GM23338 (cell line): ENCODE measurements around the gene PIF1. TPM values are rescaled to one million over a fixed set of nuclear protein-coding genes. Genes with fewer than 3 reads are reported as not detected.
A peak's percentile ranks its signal among the peaks of the same experiment; 100 is the strongest.

Experiments used
- ATAC-seq: fragments of 200-7000 bp; cut with Tn5 transposase; 3 replicates; pipeline ENCODE4 v1.9.1; 2020
- DNase-seq: peaks from one replicate; pipeline ENCODE4 v3.0.0-alpha.2; 2015; ENCODE audit warnings: low spot score
- H2AFZ ChIP-seq: fragments of 200-600 bp; sonication (generic); 2 replicates; pipeline ENCODE4 v1.8.0; 2016; ENCODE audit warnings: antibody characterized with exemption, mild to moderate bottlenecking, moderate library complexity
- H3F3A ChIP-seq: fragments of 200-600 bp; sonication (generic); replicated peaks from 2 replicates; pipeline ENCODE4 v1.8.0; 2017; ENCODE audit warnings: antibody characterized with exemption, mixed run types, low read depth
- H3K27ac ChIP-seq: fragments of 200-600 bp; sonication (generic); 2 replicates; pipeline ENCODE4 v1.6.1; 2016; ENCODE audit warnings: low read depth
- H3K27me3 ChIP-seq: fragments of 200-600 bp; sonication (generic); 2 replicates; pipeline ENCODE4 v1.8.0; 2016; ENCODE audit warnings: mild to moderate bottlenecking, mixed run types, moderate library complexity; ENCODE audit not compliant: insufficient read depth
- H3K36me3 ChIP-seq: fragments of 200-600 bp; sonication (generic); 2 replicates; pipeline ENCODE4 v1.8.0; 2016; ENCODE audit warnings: mild to moderate bottlenecking; ENCODE audit not compliant: insufficient read depth
- H3K4me1 ChIP-seq: fragments of 200-600 bp; sonication (generic); 2 replicates; pipeline ENCODE4 v1.8.0; 2016; ENCODE audit warnings: mild to moderate bottlenecking, moderate library complexity; ENCODE audit not compliant: insufficient read depth
- H3K4me2 ChIP-seq: fragments of 200-600 bp; sonication (generic); 2 replicates; pipeline ENCODE4 v1.7.1; 2017; ENCODE audit warnings: mixed run types
- H3K4me3 ChIP-seq: fragments of 200-600 bp; sonication (generic); 2 replicates; pipeline ENCODE4 v1.6.1; 2016; ENCODE audit warnings: mixed run types
- H3K79me2 ChIP-seq: fragments of 200-600 bp; sonication (generic); replicated peaks from 2 replicates; pipeline ENCODE4 v1.8.0; 2017; ENCODE audit warnings: mild to moderate bottlenecking; ENCODE audit not compliant: insufficient read depth
- H3K9me2 ChIP-seq: fragments of 200-600 bp; sonication (generic); 2 replicates; pipeline ENCODE4 v1.8.0; 2017; ENCODE audit not compliant: insufficient read depth
- H4K20me1 ChIP-seq: fragments of 200-600 bp; sonication (generic); replicated peaks from 2 replicates; pipeline ENCODE4 v1.8.0; 2017; ENCODE audit warnings: mild to moderate bottlenecking; ENCODE audit not compliant: insufficient read depth
- H3K27ac Mint-ChIP-seq: 2 replicates; pipeline ENCODE4 v1.8.0; 2020; ENCODE audit warnings: inconsistent platforms, mild to moderate bottlenecking, moderate library complexity, mixed read lengths
- H3K27me3 Mint-ChIP-seq: 3 replicates; pipeline ENCODE4 v1.8.0; 2022; ENCODE audit warnings: low read depth, mild to moderate bottlenecking, moderate library complexity, mixed read lengths, inconsistent platforms; ENCODE audit not compliant: insufficient read depth, poor library complexity
- H3K36me3 Mint-ChIP-seq: 3 replicates; pipeline ENCODE4 v1.8.0; 2021; ENCODE audit warnings: low read depth, mild to moderate bottlenecking, inconsistent platforms, moderate library complexity, mixed read lengths
- H3K4me1 Mint-ChIP-seq: 3 replicates; pipeline ENCODE4 v1.8.0; 2020; ENCODE audit warnings: mild to moderate bottlenecking, inconsistent platforms, mixed read lengths
- H3K4me3 Mint-ChIP-seq: 3 replicates; pipeline ENCODE4 v1.8.0; 2021; ENCODE audit warnings: moderate library complexity, mild to moderate bottlenecking, inconsistent platforms, mixed read lengths
- H3K9me3 Mint-ChIP-seq: 3 replicates; pipeline ENCODE4 v1.8.0; 2020; ENCODE audit warnings: moderate library complexity, mild to moderate bottlenecking, inconsistent platforms, mixed read lengths
- CREB1 ChIP-seq: fragments of 250-450 bp; sonication (Bioruptor Pico); IDR thresholded peaks from 2 replicates; pipeline ENCODE4 v1.5.0; 2020; ENCODE audit warnings: low read depth, mild to moderate bottlenecking, moderate library complexity
- EZH2phosphoT487 ChIP-seq: fragments of 200-600 bp; sonication (generic); IDR thresholded peaks from one replicate; pipeline ENCODE4 v1.8.1; 2018; ENCODE audit warnings: antibody characterized with exemption; ENCODE audit not compliant: unreplicated experiment
- JUNB ChIP-seq: IDR thresholded peaks from one replicate; pipeline ENCODE4 v1.6.1; 2016; ENCODE audit warnings: antibody characterized with exemption; ENCODE audit not compliant: unreplicated experiment
- NANOG ChIP-seq: IDR thresholded peaks from 2 replicates; pipeline ENCODE4 v1.6.1; 2016; ENCODE audit warnings: antibody characterized with exemption, borderline replicate concordance
- POLR2AphosphoS5 ChIP-seq: IDR thresholded peaks from 2 replicates; pipeline ENCODE4 v1.6.1; 2016; ENCODE audit warnings: antibody characterized with exemption, low read depth
- ZNF114 ChIP-seq: fragments of 250-450 bp; sonication (Bioruptor Pico); IDR thresholded peaks from 2 replicates; pipeline ENCODE4 v1.5.0; 2020; ENCODE audit warnings: mild to moderate bottlenecking, moderate library complexity
- ZNF331 ChIP-seq: fragments of 250-450 bp; sonication (Bioruptor Pico); IDR thresholded peaks from 2 replicates; pipeline ENCODE4 v1.5.0; 2020; ENCODE audit warnings: low read depth, mild to moderate bottlenecking, moderate library complexity
- polyA plus RNA-seq: library from polyadenylated mRNA; unstranded; fragments of >200 nt; fragmentation: Nextera tagmentation; extraction: Ambion mirVana; gene quantifications from 2 replicates; pipeline ENCODE4 v1.2.1, GENCODE V29; 2016
- total RNA-seq: library from RNA; depleted of rRNA; stranded (reverse); fragments of >200 nt; shearing (Covaris generic); gene quantifications from 2 replicates; pipeline ENCODE4 v1.2.3, GENCODE V29; 2014
- TF ChIP-seq, protein P1 (sequence below): IDR thresholded peaks from one replicate; pipeline ENCODE4 v1.6.1; 2018; ENCODE audit warnings: antibody characterized with exemption; ENCODE audit not compliant: unreplicated experiment
- TF ChIP-seq, protein P2 (sequence below), 2 experiments: fragments of 200-600 bp in 1 of 2; sonication (generic) in 1 of 2; conservative IDR thresholded peaks; 2 replicates each; pipeline versions ENCODE4 v1.5.1 to v1.6.1; 2016 to 2017; ENCODE audit warnings: antibody characterized with exemption in 2 of 2, low read depth in 2 of 2, mild to moderate bottlenecking in 2 of 2, moderate library complexity in 1 of 2
- TF ChIP-seq, protein P3 (sequence below): fragments of 250-450 bp; sonication (Bioruptor Pico); IDR thresholded peaks from 2 replicates; pipeline ENCODE4 v1.5.0; 2020; ENCODE audit warnings: mild to moderate bottlenecking, moderate library complexity

Gene PIF1
- total and polyA plus RNA-seq, 2 experiments from 2014 or later: 116 to 200 TPM

DNA sequence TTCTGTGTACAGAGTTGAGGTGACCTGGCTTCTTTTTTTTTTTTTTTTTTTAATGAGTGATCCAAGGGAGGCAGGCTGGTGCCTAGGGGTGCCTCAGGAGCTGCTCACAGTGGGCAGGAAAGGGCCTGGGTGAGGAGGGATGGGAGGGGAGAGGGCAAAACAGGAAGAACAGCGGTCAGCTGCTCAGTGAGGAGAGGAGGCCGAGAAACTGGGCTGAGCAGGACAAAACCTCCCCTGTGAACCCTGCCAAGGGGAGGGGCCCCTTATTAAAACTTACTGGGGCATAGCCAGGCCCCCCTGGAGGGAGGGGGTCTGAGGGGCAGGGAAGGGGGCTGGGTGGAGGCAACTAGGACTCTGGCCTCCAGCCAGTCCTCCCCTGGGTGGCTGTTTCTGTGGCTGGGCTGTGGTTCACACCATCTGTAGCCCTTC lies 19.8 kb upstream of the PIF1 start:
- peak overlapping the region; percentile 94; the same call in 1 of the 2 replicates for H3K4me2 ChIP-seq
- H3K27me3 ChIP-seq: no peaks in the 10 kb centered on the region
- H3K36me3 ChIP-seq: peaks cover 6% of the 10 kb centered on the region; the same call in 1 of the 2 replicates
- ATAC-seq (no peak), DNase-seq (no peak)
- H2AFZ ChIP-seq: no peak overlapping the region
- H3K4me1 Mint-ChIP-seq: peaks cover 61% of the 10 kb centered on the region
- no peak overlapping the region for H3K27ac ChIP-seq
- H4K20me1 ChIP-seq: peaks cover 67% of the 10 kb centered on the region
- TF ChIP-seq JUNB (no peak), POLR2AphosphoS5 (no peak), ZNF331 (CRISPR knock-in tag) (no peak), ZNF114 (CRISPR knock-in tag) (no peak)
- TF ChIP-seq, protein P1, sequence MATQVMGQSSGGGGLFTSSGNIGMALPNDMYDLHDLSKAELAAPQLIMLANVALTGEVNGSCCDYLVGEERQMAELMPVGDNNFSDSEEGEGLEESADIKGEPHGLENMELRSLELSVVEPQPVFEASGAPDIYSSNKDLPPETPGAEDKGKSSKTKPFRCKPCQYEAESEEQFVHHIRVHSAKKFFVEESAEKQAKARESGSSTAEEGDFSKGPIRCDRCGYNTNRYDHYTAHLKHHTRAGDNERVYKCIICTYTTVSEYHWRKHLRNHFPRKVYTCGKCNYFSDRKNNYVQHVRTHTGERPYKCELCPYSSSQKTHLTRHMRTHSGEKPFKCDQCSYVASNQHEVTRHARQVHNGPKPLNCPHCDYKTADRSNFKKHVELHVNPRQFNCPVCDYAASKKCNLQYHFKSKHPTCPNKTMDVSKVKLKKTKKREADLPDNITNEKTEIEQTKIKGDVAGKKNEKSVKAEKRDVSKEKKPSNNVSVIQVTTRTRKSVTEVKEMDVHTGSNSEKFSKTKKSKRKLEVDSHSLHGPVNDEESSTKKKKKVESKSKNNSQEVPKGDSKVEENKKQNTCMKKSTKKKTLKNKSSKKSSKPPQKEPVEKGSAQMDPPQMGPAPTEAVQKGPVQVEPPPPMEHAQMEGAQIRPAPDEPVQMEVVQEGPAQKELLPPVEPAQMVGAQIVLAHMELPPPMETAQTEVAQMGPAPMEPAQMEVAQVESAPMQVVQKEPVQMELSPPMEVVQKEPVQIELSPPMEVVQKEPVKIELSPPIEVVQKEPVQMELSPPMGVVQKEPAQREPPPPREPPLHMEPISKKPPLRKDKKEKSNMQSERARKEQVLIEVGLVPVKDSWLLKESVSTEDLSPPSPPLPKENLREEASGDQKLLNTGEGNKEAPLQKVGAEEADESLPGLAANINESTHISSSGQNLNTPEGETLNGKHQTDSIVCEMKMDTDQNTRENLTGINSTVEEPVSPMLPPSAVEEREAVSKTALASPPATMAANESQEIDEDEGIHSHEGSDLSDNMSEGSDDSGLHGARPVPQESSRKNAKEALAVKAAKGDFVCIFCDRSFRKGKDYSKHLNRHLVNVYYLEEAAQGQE: no peak
- peaks cover 77% of the 10 kb centered on the region for H3K79me2 ChIP-seq
- H3K27me3 Mint-ChIP-seq: peaks cover 16% of the 10 kb centered on the region
- peak overlapping the region; percentile 88; the same call in 1 of the 2 replicates for H3K4me3 ChIP-seq
- H3K36me3 Mint-ChIP-seq: peaks cover 24% of the 10 kb centered on the region
- peak overlapping the region; percentile 95; the same call in 1 of the 3 replicates for H3K4me3 Mint-ChIP-seq
- no peaks in the 10 kb centered on the region for H3K9me3 Mint-ChIP-seq
- H3K4me1 ChIP-seq: peaks cover 58% of the 10 kb centered on the region
- H3K9me2 ChIP-seq: no peaks in the 10 kb centered on the region
- H3F3A ChIP-seq: peaks cover 23% of the 10 kb centered on the region
- no peak overlapping the region for H3K27ac Mint-ChIP-seq

DNA sequence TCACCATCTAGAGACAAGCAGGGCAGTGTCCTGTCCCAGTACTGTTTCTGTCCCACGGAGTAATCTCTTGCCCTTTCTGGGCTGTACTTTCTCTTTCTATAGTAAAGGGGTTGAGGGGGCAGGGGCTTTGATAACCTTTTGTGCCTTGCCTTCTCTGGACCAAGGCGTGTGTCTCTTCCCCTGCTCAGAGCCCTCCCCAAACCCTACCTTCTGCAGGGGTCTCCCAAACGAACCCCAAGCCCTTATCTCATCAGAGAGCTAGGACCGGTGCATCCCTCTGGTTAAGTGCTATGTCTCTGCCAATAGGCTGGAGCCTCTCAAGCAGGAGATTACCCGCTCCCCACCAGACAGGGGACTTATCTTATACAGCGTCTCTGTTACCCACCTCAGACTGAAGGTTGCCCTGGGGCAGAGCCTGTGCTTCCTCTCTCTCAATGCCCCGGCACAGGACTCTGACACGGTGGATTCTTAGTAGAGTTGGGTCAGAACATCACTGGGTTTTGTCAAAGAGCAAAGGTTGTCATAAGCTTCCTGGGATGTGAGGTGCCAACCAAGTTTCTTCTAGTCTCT lies 19.2 kb upstream of the PIF1 start:
- H3K27ac ChIP-seq: no peak overlapping the region
- Mint-ChIP-seq H3K4me1 (peaks cover 66% of the 10 kb centered on the region), H3K36me3 (peaks cover 20% of the 10 kb centered on the region), H3K27me3 (peaks cover 18% of the 10 kb centered on the region), H3K9me3 (no peaks in the 10 kb centered on the region), H3K4me3 (peak overlapping the region; percentile 95; the same call in 1 of the 3 replicates), H3K27ac (no peak overlapping the region; the same call in 1 of the 2 replicates)
- H3K4me2 ChIP-seq: peak overlapping the region; percentile 94
- peaks cover 21% of the 10 kb centered on the region; the same call in 1 of the 2 replicates for H3F3A ChIP-seq
- peaks cover under 1% of the 10 kb centered on the region; the same call in 1 of the 2 replicates for H3K36me3 ChIP-seq
- H3K9me2 ChIP-seq: no peaks in the 10 kb centered on the region
- no peak overlapping the region for H2AFZ ChIP-seq
- peaks cover 72% of the 10 kb centered on the region for H3K79me2 ChIP-seq
- H3K4me1 ChIP-seq: peaks cover 55% of the 10 kb centered on the region
- peak overlapping the region; percentile 88; the same call in 1 of the 2 replicates for H3K4me3 ChIP-seq
- no peak for DNase-seq
- no peak for ATAC-seq
- H4K20me1 ChIP-seq: peaks cover 63% of the 10 kb centered on the region
- H3K27me3 ChIP-seq: no peaks in the 10 kb centered on the region
- no peak for TF ChIP-seq CREB1 (CRISPR knock-in tag)
- TF ChIP-seq ZNF331 (CRISPR knock-in tag): no peak
- TF ChIP-seq, protein P2, sequence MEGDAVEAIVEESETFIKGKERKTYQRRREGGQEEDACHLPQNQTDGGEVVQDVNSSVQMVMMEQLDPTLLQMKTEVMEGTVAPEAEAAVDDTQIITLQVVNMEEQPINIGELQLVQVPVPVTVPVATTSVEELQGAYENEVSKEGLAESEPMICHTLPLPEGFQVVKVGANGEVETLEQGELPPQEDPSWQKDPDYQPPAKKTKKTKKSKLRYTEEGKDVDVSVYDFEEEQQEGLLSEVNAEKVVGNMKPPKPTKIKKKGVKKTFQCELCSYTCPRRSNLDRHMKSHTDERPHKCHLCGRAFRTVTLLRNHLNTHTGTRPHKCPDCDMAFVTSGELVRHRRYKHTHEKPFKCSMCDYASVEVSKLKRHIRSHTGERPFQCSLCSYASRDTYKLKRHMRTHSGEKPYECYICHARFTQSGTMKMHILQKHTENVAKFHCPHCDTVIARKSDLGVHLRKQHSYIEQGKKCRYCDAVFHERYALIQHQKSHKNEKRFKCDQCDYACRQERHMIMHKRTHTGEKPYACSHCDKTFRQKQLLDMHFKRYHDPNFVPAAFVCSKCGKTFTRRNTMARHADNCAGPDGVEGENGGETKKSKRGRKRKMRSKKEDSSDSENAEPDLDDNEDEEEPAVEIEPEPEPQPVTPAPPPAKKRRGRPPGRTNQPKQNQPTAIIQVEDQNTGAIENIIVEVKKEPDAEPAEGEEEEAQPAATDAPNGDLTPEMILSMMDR (conservative IDR thresholded peaks at IDR 0.05; ENCODE audit: low read depth in 2 of 2): no peak
- TF ChIP-seq ZNF114 (CRISPR knock-in tag): no peak
- TF ChIP-seq, protein P3, sequence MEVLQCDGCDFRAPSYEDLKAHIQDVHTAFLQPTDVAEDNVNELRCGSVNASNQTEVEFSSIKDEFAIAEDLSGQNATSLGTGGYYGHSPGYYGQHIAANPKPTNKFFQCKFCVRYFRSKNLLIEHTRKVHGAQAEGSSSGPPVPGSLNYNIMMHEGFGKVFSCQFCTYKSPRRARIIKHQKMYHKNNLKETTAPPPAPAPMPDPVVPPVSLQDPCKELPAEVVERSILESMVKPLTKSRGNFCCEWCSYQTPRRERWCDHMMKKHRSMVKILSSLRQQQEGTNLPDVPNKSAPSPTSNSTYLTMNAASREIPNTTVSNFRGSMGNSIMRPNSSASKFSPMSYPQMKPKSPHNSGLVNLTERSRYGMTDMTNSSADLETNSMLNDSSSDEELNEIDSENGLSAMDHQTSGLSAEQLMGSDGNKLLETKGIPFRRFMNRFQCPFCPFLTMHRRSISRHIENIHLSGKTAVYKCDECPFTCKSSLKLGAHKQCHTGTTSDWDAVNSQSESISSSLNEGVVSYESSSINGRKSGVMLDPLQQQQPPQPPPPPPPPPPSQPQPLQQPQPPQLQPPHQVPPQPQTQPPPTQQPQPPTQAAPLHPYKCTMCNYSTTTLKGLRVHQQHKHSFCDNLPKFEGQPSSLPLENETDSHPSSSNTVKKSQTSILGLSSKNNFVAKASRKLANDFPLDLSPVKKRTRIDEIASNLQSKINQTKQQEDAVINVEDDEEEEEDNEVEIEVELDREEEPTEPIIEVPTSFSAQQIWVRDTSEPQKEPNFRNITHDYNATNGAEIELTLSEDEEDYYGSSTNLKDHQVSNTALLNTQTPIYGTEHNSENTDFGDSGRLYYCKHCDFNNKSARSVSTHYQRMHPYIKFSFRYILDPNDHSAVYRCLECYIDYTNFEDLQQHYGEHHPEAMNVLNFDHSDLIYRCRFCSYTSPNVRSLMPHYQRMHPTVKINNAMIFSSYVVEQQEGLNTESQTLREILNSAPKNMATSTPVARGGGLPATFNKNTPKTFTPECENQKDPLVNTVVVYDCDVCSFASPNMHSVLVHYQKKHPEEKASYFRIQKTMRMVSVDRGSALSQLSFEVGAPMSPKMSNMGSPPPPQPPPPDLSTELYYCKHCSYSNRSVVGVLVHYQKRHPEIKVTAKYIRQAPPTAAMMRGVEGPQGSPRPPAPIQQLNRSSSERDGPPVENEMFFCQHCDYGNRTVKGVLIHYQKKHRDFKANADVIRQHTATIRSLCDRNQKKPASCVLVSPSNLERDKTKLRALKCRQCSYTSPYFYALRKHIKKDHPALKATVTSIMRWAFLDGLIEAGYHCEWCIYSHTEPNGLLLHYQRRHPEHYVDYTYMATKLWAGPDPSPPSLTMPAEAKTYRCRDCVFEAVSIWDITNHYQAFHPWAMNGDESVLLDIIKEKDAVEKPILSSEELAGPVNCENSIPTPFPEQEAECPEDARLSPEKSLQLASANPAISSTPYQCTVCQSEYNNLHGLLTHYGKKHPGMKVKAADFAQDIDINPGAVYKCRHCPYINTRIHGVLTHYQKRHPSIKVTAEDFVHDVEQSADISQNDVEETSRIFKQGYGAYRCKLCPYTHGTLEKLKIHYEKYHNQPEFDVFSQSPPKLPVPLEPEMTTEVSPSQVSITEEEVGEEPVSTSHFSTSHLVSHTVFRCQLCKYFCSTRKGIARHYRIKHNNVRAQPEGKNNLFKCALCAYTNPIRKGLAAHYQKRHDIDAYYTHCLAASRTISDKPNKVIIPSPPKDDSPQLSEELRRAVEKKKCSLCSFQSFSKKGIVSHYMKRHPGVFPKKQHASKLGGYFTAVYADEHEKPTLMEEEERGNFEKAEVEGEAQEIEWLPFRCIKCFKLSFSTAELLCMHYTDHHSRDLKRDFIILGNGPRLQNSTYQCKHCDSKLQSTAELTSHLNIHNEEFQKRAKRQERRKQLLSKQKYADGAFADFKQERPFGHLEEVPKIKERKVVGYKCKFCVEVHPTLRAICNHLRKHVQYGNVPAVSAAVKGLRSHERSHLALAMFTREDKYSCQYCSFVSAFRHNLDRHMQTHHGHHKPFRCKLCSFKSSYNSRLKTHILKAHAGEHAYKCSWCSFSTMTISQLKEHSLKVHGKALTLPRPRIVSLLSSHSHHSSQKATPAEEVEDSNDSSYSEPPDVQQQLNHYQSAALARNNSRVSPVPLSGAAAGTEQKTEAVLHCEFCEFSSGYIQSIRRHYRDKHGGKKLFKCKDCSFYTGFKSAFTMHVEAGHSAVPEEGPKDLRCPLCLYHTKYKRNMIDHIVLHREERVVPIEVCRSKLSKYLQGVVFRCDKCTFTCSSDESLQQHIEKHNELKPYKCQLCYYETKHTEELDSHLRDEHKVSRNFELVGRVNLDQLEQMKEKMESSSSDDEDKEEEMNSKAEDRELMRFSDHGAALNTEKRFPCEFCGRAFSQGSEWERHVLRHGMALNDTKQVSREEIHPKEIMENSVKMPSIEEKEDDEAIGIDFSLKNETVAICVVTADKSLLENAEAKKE (CRISPR knock-in tag): no peak
- no peak for TF ChIP-seq EZH2phosphoT487
- no peak for TF ChIP-seq NANOG
